Psoas muscle (tissue), 8 donors: Measurements from ENCODE around the gene UGT1A7. TPM values are rescaled to one million over a fixed set of nuclear protein-coding genes. Genes with fewer than 3 reads are reported as not detected.

Experiments used
- ATAC-seq, 4 donors: fragments of 200-7000 bp; cut with Tn5 transposase; one replicate each; pipeline ENCODE4 v1.9.1; 2020; ENCODE audit warnings: moderate library complexity in 3 of 4, mild to moderate bottlenecking in 2 of 4
- DNase-seq, 2 donors: peaks; one replicate each; pipeline ENCODE4 v3.0.0-alpha.2; 2020
- H3K27ac ChIP-seq: fragments of 200-600 bp; one replicate; pipeline ENCODE4 v1.8.0; 2022
- H3K27me3 ChIP-seq, 3 donors: fragments of 200-600 bp in 1 of 3; one replicate each; pipeline versions ENCODE4 v1.6.1 to v1.8.0; 2013 to 2022; ENCODE audit warnings: low read length in 2 of 3, mild to moderate bottlenecking in 2 of 3, moderate library complexity in 1 of 3; ENCODE audit not compliant: insufficient read depth in 3 of 3
- H3K36me3 ChIP-seq, 2 donors: fragments of 200-600 bp in 1 of 2; one replicate each; pipeline versions ENCODE4 v1.6.1 to v1.8.0; 2013 to 2022; ENCODE audit warnings: low read depth in 1 of 2, mild to moderate bottlenecking in 1 of 2, moderate library complexity in 1 of 2; ENCODE audit not compliant: insufficient read depth in 1 of 2
- H3K4me1 ChIP-seq: fragments of 200-600 bp; one replicate; pipeline ENCODE4 v1.8.0; 2022
- H3K4me3 ChIP-seq: fragments of 200-600 bp; one replicate; pipeline ENCODE4 v1.8.0; 2022; ENCODE audit warnings: mild to moderate bottlenecking
- H3K9me3 ChIP-seq: fragments of 200-600 bp; one replicate; pipeline ENCODE4 v1.8.0; 2022
- WGBS, 3 donors: extraction: QIAGEN DNeasy Blood & Tissue Kit; methylation state at CpG; one replicate each; pipeline versions ENCODE4 v1.1.6 to v1.1.7; 2013; 5-methylcytosine and 5-hydroxymethylcytosine counted together
- intact Hi-C, 2 donors: fragments of 100-400 bp; cut with DNase I; formaldehyde crosslinking; loops; one replicate each; pipeline versions ENCODE4 v1.11.0 to v1.14.2; 2022
- polyA plus RNA-seq, 3 donors: library from polyadenylated mRNA; stranded (reverse); fragments of 200-250 nt; gene quantifications; one replicate each; pipeline ENCODE4 v1.2.3, GENCODE V29; 2013
- total RNA-seq, 4 donors: library from RNA; stranded (reverse); fragmentation: NEBNext Ultra II Directional in 2 of 4; extraction: Animal tissue kit (Norgen Biotek cat#: 25700) in 2 of 4; gene quantifications; one replicate each; pipeline versions ENCODE4 v1.2.1 to v1.2.4, GENCODE V29; 2021 to 2023
- TF ChIP-seq, protein P1 (sequence below): fragments of 200-600 bp; IDR thresholded peaks from one replicate; pipeline ENCODE4 v1.8.0; 2022; ENCODE audit warnings: antibody characterized with exemption
- donor health status: healthy with polysubstance abuse.
- donor health status: DM: no; HTN: no; CAD: no; lungs with moderate emphysema.
- donor health status: Bipolar disorder and iron deficiency.
- donor health status: healthy.
- donor health status: DM: yes; HTN: yes; CAD: no.
- donor health status: DM: no; HTN: no; CAD: no.
- donor health status: DM: no; HTN: no; CAD: no.
- donor health status: DM: yes; HTN: yes; CAD: no.

UGT1A7 gene
- total and polyA plus RNA-seq, 7 donors: not detected

DNA sequence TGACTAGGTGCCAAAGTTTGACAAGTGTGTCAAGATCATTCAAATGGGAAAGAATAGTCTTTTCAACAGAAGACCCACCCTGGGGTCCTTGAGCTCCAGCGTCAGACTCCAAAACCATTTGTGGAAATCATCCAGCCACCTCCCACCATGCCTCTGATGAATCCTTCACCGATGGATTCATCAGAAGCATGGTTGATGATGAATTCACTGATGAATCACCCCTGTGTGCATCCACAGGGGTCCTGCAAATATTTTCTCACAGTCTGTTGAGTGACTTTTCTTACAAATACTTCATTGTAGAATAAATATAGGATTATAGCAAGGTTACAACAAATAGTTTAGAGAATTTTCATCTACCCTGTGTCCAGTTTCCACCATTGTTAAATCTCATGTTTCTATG is 5.7 kb upstream of the UGT1A7 start:
- Histone ChIP-seq H3K27me3 (no peaks in the 10 kb centered on the region), H3K36me3 (no peaks in the 10 kb centered on the region), H3K27ac (no peak overlapping the region), H3K4me3 (no peak overlapping the region), H3K4me1 (no peaks in the 10 kb centered on the region), H3K9me3 (no peaks in the 10 kb centered on the region)
- intact Hi-C loops: no loop called here
- no peak for DNase-seq
- ATAC-seq: no peak
- TF ChIP-seq, protein P1, sequence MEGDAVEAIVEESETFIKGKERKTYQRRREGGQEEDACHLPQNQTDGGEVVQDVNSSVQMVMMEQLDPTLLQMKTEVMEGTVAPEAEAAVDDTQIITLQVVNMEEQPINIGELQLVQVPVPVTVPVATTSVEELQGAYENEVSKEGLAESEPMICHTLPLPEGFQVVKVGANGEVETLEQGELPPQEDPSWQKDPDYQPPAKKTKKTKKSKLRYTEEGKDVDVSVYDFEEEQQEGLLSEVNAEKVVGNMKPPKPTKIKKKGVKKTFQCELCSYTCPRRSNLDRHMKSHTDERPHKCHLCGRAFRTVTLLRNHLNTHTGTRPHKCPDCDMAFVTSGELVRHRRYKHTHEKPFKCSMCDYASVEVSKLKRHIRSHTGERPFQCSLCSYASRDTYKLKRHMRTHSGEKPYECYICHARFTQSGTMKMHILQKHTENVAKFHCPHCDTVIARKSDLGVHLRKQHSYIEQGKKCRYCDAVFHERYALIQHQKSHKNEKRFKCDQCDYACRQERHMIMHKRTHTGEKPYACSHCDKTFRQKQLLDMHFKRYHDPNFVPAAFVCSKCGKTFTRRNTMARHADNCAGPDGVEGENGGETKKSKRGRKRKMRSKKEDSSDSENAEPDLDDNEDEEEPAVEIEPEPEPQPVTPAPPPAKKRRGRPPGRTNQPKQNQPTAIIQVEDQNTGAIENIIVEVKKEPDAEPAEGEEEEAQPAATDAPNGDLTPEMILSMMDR: no peak
- WGBS, 3 donors: 67 to 75% (median 71%) methylated on average over 2 of the region's 2 CpGs

GRCh38 chr2:233679196-233679595 is 2.5 kb upstream of the UGT1A7 start:
- Histone ChIP-seq H3K27ac (no peak overlapping the region), H3K9me3 (no peaks in the 10 kb centered on the region), H3K4me3 (no peak overlapping the region), H3K36me3 (no peaks in the 10 kb centered on the region), H3K27me3 (no peaks in the 10 kb centered on the region), H3K4me1 (no peaks in the 10 kb centered on the region)
- DNase-seq (no peak), ATAC-seq (no peak)
- TF ChIP-seq, protein P1: no peak
- 68 to 73% (median 72%) methylated on average over 4 of the region's 4 CpGs for WGBS, 3 donors
- intact Hi-C loops: no loop called here

DNA sequence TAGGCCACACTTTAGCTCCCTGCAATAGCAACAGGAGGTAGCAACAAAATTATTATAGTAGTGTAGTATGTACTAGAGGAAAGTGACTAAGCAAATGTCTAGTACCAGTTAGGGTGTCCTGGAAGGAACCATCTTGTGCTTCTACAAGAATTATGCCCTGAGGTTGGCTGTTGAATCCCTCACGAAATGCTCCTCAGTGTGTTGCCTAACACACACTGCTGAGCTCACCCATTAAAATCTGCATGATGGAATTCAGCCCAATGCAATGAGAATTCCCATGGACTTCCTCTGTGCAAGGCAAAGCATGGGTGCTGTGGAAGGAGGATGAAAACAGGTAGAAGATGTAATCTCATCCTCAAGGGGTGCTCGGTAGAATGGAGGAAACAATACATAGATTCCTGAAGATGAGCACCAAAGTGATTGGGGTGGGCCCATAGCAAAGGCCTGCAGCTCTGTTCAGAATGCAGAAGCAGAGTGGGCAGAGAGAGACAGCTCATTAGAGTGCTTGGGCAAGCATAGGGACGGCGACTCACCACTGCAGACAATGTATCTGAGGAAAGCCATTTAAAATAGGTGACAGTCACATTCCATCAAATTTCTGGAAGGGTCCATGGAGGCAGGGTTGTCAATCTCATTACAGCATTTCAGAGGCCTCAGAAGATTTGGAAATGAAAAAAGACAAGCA is 1.2 kb upstream of the UGT1A7 start:
- intact Hi-C loops: no loop called here
- no peaks in the 10 kb centered on the region for H3K9me3 ChIP-seq
- H3K27ac ChIP-seq: no peak overlapping the region
- no peak overlapping the region for H3K4me3 ChIP-seq
- ATAC-seq: no peak
- no peaks in the 10 kb centered on the region for H3K36me3 ChIP-seq
- no peak for DNase-seq
- no peaks in the 10 kb centered on the region for H3K4me1 ChIP-seq
- 76 to 91% (median 90%) methylated on average over 4 of the region's 4 CpGs for WGBS, 3 donors
- TF ChIP-seq, protein P1: no peak
- no peaks in the 10 kb centered on the region for H3K27me3 ChIP-seq

DNA sequence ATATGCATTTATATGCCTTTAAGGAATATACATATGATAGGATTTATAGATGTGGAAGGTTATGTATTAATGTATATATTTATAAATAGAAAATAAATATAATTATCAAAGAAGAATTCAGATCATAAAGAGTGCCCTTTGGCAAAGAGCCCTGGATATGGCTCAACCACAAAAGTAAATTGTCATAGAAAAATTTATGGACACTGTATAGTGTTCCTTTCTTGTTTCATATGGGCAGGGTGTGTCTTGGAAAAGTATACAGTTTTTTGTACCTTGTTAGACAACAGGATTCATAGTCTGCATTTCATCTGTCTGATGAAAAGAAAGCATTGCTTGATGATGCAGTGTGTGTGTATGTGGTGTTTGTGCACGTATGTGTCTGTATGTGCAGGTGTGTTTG is 2.9 kb downstream of the UGT1A7 start:
- DNase-seq (no peak), ATAC-seq (no peak)
- no peaks in the 10 kb centered on the region for H3K36me3 ChIP-seq
- no peak overlapping the region for H3K4me3 ChIP-seq
- H3K27ac ChIP-seq: no peak overlapping the region
- intact Hi-C loops: no loop called here
- no peaks in the 10 kb centered on the region for H3K9me3 ChIP-seq
- no peaks in the 10 kb centered on the region for H3K4me1 ChIP-seq
- TF ChIP-seq, protein P1: no peak
- peaks cover 0 to 4% (median 0%) of the 10 kb centered on the region in 3 donors for H3K27me3 ChIP-seq
- 68 to 76% (median 75%) methylated on average over 1 of the region's 1 CpG for WGBS, 3 donors

- H3K4me3 ChIP-seq: no peak overlapping the region
- no peaks in the 10 kb centered on the region for H3K4me1 ChIP-seq
- intact Hi-C loops: no loop called here
- no peak for ATAC-seq
- no peak overlapping the region for H3K27ac ChIP-seq
- H3K9me3 ChIP-seq: no peaks in the 10 kb centered on the region
- WGBS, 3 donors: 82 to 93% (median 85%) methylated on average over 5 of the region's 5 CpGs
- TF ChIP-seq, protein P1: no peak
- H3K36me3 ChIP-seq: no peaks in the 10 kb centered on the region
- peaks cover 0 to 4% (median 0%) of the 10 kb centered on the region in 3 donors for H3K27me3 ChIP-seq
- DNase-seq: no peak
Measured at GRCh38 chr2:233686928-233687327, 5.2 kb downstream of the UGT1A7 start.
